Large intestine (tissue), 3 donors: ENCODE results near the gene ACAD11. TPM values are rescaled to one million over a fixed set of nuclear protein-coding genes. Genes with fewer than 3 reads are reported as not detected.

Source experiments
- DNase-seq, 2 donors: peaks; one replicate each; pipeline versions ENCODE4 v3.0.0 to v3.0.0-alpha.2; 2013
- H3K27ac ChIP-seq: one replicate; pipeline ENCODE4 v1.5.1; 2013; ENCODE audit warnings: low read length
- H3K27me3 ChIP-seq: 2 replicates; pipeline ENCODE4 v1.6.1; 2013; ENCODE audit warnings: low read length; ENCODE audit not compliant: control insufficient read depth, insufficient read depth
- H3K36me3 ChIP-seq: 2 replicates; pipeline ENCODE4 v1.6.1; 2013; ENCODE audit warnings: low read length; ENCODE audit not compliant: control insufficient read depth, insufficient read depth
- H3K4me1 ChIP-seq: one replicate; pipeline ENCODE4 v1.6.1; 2013; ENCODE audit warnings: low read length; ENCODE audit not compliant: control insufficient read depth, insufficient read depth
- H3K4me3 ChIP-seq: one replicate; pipeline ENCODE4 v1.5.1; 2013; ENCODE audit warnings: low read length
- H3K9me3 ChIP-seq: one replicate; pipeline ENCODE4 v1.6.1; 2013; ENCODE audit warnings: mild to moderate bottlenecking, low read depth, low read length, moderate library complexity; ENCODE audit not compliant: control insufficient read depth
- WGBS: methylation state at CpG from one replicate; pipeline ENCODE4 v1.1.5; 2013; ENCODE audit warnings: low lambda C conversion rate; ENCODE audit not compliant: insufficient coverage; 5-methylcytosine and 5-hydroxymethylcytosine counted together
- polyA plus RNA-seq: library from polyadenylated mRNA; unstranded; fragments of 120-200 nt; gene quantifications from one replicate; pipeline ENCODE4 v1.2.1, GENCODE V29; 2013

ACAD11 gene
- polyA plus RNA-seq, 1 donor, result 48.1 TPM

DNA sequence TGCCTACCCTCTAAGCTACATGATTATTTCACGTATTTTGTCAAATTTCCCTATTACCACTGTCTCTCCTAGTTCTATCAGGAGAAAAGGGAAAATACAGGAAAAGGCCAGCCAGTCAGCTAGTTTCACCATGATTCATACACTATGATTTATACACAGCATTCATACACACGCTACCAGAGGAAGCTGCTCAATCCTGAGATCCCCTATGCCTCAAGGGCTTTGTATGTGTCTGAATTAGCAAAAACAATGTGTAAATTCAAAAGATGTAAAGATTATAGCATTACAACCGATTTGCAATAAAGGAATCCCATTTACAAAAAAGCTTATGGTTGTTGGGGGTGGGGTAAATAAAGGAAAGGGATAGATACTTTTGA, 65.7 kb downstream of the ACAD11 start:
- Histone ChIP-seq H3K9me3 (no peaks in the 10 kb centered on the region), H3K27ac (no peak overlapping the region), H3K4me3 (no peak overlapping the region), H3K27me3 (no peaks in the 10 kb centered on the region), H3K4me1 (no peaks in the 10 kb centered on the region), H3K36me3 (peaks cover 9% of the 10 kb centered on the region)
- DNase-seq, result no peak
- 75% methylated on average over 2 of the region's 3 CpGs for WGBS

DNA sequence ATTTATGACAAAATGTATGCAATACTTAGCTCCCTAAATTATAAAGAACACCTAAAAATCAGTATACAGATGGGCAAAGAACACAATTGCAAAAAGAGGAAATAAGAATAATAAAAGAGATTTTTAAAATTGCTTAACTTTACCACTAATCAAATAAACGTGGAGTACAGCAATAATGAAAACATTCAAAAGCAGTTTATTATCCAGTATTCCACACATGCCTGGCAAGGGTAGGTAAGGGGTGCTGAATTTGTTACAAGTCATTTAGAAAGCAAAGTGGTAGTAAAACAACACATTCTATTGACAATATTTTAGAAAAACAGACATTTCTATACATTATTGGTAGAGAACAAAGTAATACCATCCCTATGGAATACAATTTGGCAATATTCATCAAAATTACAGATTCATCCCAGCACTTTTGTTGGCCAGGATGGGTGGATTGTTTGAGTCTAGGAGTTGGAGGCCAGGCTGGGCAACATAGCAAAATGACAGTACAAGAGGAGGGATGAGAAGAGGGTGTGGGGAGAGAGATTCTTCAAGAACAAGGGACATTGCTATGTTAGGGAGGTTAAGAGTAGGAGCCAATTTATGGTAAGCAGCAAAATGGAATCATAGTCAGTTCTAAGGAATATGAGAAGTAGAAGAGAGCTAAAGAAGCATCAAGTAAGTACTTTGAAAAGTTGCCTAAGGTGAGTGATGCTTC, 66.2 kb downstream of the ACAD11 start:
- H3K27ac ChIP-seq, result no peak overlapping the region

DNA sequence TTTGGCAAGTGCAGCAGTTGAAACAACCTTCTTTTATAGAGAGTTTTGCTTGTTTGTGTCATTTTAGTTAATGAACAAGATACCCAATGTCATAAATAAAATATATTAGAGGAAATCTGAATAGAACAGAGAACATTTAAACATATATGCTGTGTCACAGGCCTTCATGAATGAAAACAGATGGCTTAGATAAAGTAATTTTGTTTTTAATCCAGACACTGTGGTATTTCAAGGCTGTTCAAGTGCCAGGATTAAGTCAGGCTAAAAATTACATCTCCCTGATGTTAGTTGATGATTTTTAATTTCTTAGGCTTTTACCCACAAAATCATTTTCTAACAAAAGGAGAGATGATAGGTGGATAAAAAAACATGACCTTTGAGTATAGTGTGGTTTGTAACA, 67.4 kb downstream of the ACAD11 start:
- Histone ChIP-seq H3K9me3 (no peaks in the 10 kb centered on the region), H3K36me3 (peaks cover 4% of the 10 kb centered on the region), H3K27ac (no peak overlapping the region), H3K27me3 (no peaks in the 10 kb centered on the region), H3K4me3 (no peak overlapping the region), H3K4me1 (no peaks in the 10 kb centered on the region)
- no peak for DNase-seq

More for the DNA sequence above, 66.2 kb downstream of the ACAD11 start:
- Histone ChIP-seq H3K36me3 (peaks cover 5% of the 10 kb centered on the region), H3K27me3 (no peaks in the 10 kb centered on the region), H3K4me1 (no peaks in the 10 kb centered on the region), H3K4me3 (no peak overlapping the region), H3K9me3 (no peaks in the 10 kb centered on the region)
- no peak for DNase-seq
- 67% methylated on average over 1 of the region's 1 CpG for WGBS

DNA sequence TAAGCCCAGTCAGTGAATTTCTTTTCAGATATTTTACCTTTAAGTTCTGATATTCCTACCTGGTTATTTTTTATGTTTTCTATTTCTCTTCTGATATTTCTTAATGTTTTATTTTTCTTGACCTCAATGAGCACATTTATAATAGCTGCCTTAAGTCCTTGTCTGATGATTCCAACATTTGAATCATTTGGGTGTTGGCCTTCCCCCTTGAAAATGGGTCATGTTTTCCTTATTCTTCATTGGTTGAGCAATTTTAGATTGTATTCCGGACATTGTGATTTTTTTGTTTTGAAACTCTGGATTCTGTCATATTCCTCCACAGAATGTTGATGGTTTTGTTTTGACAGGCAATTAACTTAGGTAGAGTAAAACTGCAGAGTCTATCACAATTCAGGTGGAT, 72.2 kb downstream of the ACAD11 start:
- H3K4me1 ChIP-seq, result no peaks in the 10 kb centered on the region
- no peaks in the 10 kb centered on the region for H3K9me3 ChIP-seq
- H3K4me3 ChIP-seq, result no peak overlapping the region
- H3K27me3 ChIP-seq, result no peaks in the 10 kb centered on the region
- H3K27ac ChIP-seq, result no peak overlapping the region
- WGBS, result no CpG with 5 or more reads among the region's 1 CpG
- DNase-seq, result no peak
- no peaks in the 10 kb centered on the region for H3K36me3 ChIP-seq

DNA sequence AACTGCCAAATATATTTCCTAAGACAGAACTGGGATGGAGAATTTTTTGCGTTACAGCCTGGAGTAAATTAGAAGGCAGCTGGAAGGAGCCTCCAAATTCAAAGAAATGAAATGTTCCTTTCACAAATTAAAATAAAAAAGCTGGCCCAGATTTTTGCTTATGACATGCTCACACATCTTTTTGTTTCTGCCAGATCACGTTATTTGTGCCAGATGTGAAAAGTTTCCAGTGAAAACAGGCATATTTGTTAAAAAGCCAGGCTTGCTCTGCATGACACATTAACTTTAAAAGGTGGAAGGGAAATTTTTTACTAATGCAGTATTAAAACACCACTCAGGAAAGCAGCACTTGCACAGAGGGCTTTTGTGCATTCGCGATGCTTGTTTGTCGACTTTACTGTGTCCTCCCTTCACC, 85.8 kb downstream of the ACAD11 start:
- no peaks in the 10 kb centered on the region for H3K27me3 ChIP-seq
- WGBS, result 80% methylated on average over 1 of the region's 5 CpGs
- no peak overlapping the region for H3K27ac ChIP-seq
- no peaks in the 10 kb centered on the region for H3K4me1 ChIP-seq
- no peak overlapping the region for H3K4me3 ChIP-seq
- DNase-seq, result no peak
- no peaks in the 10 kb centered on the region for H3K9me3 ChIP-seq
- peaks cover 27% of the 10 kb centered on the region for H3K36me3 ChIP-seq

DNA sequence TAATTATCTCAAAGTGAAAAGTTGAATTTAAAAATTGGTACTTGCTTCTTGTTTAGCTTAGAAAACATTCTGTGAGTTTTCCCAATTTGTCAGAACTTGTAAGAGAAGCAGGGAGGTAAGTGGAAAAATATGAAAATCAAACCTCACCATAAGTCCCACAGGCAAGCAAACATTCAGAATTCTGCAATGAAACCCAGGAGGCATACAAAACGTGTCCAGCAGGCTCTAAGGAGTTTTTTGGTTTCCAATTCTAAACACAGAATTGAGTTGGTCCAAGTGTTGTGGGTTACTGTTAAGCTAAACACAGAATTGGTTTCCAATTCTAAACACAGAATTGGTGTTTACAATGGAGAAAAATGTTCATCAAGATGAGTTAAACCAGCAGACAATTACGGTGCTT, 89.6 kb downstream of the ACAD11 start:
- no peaks in the 10 kb centered on the region for H3K9me3 ChIP-seq
- H3K4me3 ChIP-seq, result no peak overlapping the region
- no peak for DNase-seq
- H3K36me3 ChIP-seq, result peaks cover 7% of the 10 kb centered on the region
- 80% methylated on average over 1 of the region's 2 CpGs for WGBS
- H3K27me3 ChIP-seq, result no peaks in the 10 kb centered on the region
- no peaks in the 10 kb centered on the region for H3K4me1 ChIP-seq
- no peak overlapping the region for H3K27ac ChIP-seq

DNA sequence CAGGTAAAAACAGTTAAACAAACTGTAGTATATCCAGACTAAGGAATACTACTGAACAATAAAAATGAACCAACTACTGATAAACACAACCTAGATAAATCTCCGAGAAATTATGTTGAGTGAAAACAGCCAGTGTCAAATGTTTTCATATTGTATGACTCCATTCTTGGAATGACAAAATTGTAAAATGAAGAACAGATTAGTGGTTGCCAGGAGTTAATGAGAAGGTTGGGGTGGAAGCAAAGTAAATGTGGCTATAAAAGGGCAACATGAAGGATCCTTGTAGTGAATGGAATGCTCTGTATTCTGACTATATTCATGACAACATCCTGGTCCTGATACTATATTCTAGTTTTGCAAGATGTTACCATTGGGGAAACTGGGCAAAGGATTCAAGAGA, 90.0 kb downstream of the ACAD11 start:
- Histone ChIP-seq H3K4me3 (no peak overlapping the region), H3K27me3 (no peaks in the 10 kb centered on the region), H3K9me3 (no peaks in the 10 kb centered on the region), H3K27ac (no peak overlapping the region), H3K36me3 (peaks cover 7% of the 10 kb centered on the region), H3K4me1 (no peaks in the 10 kb centered on the region)
- WGBS, result no CpG with 5 or more reads among the region's 1 CpG
- DNase-seq, result no peak

DNA sequence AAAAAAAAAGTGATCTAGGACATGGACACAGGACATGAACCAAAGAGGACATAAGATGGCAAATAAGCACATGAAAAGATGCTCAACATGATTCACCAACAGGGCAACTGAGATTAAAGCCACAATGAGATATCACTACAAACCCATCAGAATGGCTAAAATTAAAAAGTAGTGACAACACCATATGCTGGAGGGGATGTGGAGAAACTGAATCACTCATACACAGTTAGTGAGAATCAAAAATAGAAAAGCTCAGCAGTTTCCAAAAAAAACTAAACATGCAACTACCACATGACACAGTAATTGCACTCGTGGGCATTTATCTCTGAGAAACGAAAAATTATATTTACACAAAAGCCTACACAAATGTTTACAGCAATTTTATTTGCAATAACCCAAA, 90.5 kb downstream of the ACAD11 start:
- H3K27me3 ChIP-seq, result no peaks in the 10 kb centered on the region
- no peaks in the 10 kb centered on the region for H3K9me3 ChIP-seq
- H3K36me3 ChIP-seq, result peaks cover 6% of the 10 kb centered on the region
- no CpG with 5 or more reads among the region's 2 CpGs for WGBS
- no peak for DNase-seq
- no peak overlapping the region for H3K27ac ChIP-seq
- no peaks in the 10 kb centered on the region for H3K4me1 ChIP-seq
- H3K4me3 ChIP-seq, result no peak overlapping the region

DNA sequence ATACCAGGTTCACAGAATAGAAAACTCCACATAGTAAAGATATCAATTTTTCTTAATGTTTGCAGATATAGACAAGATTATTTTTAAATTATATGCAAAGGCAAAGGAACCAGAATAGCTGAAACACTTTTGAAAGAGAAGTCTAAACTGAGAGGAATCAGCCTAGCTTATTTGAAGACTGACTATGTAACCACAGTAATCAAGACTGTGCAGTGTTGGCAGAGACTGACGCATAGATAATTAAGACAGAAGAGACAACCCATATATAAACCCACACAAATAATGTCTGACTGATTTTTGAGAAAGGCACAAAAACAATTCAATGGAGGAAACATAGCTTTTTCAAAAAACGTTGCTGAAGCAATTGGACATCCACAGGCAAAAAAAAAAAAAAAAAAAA, 91.2 kb downstream of the ACAD11 start:
- Histone ChIP-seq H3K27ac (no peak overlapping the region), H3K4me1 (no peaks in the 10 kb centered on the region), H3K36me3 (peaks cover 3% of the 10 kb centered on the region), H3K27me3 (no peaks in the 10 kb centered on the region), H3K4me3 (no peak overlapping the region), H3K9me3 (no peaks in the 10 kb centered on the region)
- no peak for DNase-seq
- WGBS, result 71% methylated on average over 1 of the region's 2 CpGs

DNA sequence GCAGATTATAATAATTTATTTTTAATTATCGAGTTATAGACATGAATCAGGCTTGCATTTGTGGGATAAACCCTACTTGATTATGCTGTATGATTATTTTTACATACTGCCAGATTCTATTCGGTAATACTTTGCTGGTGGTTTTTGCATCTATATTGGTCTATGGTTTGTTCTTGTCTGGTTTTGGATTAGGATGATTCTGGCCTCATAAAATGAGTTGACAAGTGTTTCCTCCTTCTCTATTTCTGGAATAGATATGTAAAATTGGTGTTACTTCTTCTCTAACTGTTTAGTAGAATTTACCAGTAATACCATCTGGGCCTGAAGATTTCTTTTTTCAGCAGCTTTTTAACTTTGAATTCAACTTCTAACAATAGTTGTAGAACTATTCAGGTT, 95.5 kb downstream of the ACAD11 start:
- H3K4me1 ChIP-seq, result no peaks in the 10 kb centered on the region
- no peak for DNase-seq
- H3K27ac ChIP-seq, result no peak overlapping the region
- H3K27me3 ChIP-seq, result no peaks in the 10 kb centered on the region
- H3K36me3 ChIP-seq, result peaks cover 3% of the 10 kb centered on the region
- WGBS, result no CpG with 5 or more reads among the region's 2 CpGs
- H3K9me3 ChIP-seq, result no peaks in the 10 kb centered on the region
- no peak overlapping the region for H3K4me3 ChIP-seq

DNA sequence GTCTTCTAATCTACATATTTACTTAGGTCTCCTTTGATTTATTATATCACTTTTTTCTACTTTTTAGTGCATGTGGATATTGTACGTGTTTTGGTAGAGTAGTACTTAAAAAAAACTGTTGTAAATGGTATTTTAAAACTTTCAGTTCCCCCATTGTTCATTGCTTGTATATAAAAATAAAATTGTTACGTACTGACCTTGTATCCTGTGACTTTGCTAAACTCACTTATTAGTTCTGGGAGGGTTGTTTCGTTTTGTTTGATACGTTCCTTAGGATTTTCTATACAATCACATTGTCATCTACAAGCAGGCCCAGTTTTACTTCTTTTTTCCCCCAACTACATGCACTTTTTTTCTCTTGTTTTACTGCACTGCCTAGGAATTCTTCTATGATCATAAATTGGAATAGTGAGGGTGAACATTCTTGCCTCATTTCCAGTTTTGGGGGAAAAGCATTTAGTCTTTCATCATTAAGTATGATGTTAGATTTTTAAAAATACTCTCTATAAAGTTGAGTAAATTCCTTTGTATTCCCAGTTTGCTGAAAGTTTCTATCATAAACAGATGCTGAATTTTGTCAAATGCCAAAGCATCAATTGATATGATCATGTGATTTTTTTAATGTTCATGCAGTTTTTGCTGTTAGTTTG, 96.1 kb downstream of the ACAD11 start:
- H3K36me3 ChIP-seq, result peaks cover 8% of the 10 kb centered on the region

More for the DNA sequence above, 96.1 kb downstream of the ACAD11 start:
- 89% methylated on average over 3 of the region's 4 CpGs for WGBS
- Histone ChIP-seq H3K27me3 (no peaks in the 10 kb centered on the region), H3K4me1 (no peaks in the 10 kb centered on the region), H3K27ac (no peak overlapping the region), H3K4me3 (no peak overlapping the region), H3K9me3 (no peaks in the 10 kb centered on the region)
- no peak for DNase-seq
